H9 (cell line): Measurements from ENCODE around the gene AMTN. TPM values are rescaled to one million over a fixed set of nuclear protein-coding genes. Genes with fewer than 3 reads are reported as not detected.

Experiments
- DNase-seq: peaks from one replicate; pipeline ENCODE4 v3.0.0-alpha.2; 2017
- H2AFZ ChIP-seq: one replicate; pipeline ENCODE4 v1.6.1; 2013; ENCODE audit warnings: mild to moderate bottlenecking, low read length, control low read depth, moderate library complexity
- H2AK5ac ChIP-seq: 2 replicates; pipeline ENCODE4 v1.6.1; 2013; ENCODE audit warnings: low read length, control low read depth, mixed read lengths; ENCODE audit not compliant: insufficient read length
- H2BK120ac ChIP-seq: one replicate; pipeline ENCODE4 v1.6.1; 2013; ENCODE audit warnings: low read depth, mild to moderate bottlenecking, low read length, control low read depth, inconsistent platforms; ENCODE audit not compliant: poor library complexity, severe bottlenecking
- H2BK12ac ChIP-seq: 2 replicates; pipeline ENCODE4 v1.6.1; 2013; ENCODE audit warnings: low read length, control low read depth, mixed read lengths, low read depth; ENCODE audit not compliant: insufficient read length
- H2BK15ac ChIP-seq: 2 replicates; pipeline ENCODE4 v1.6.1; 2013; ENCODE audit warnings: low read depth, low read length, control low read depth
- H2BK20ac ChIP-seq: one replicate; pipeline ENCODE4 v1.6.1; 2013; ENCODE audit warnings: low read depth, mild to moderate bottlenecking, low read length, control low read depth, inconsistent platforms; ENCODE audit not compliant: poor library complexity, severe bottlenecking
- H2BK5ac ChIP-seq: 2 replicates; pipeline ENCODE4 v1.6.1; 2013; ENCODE audit warnings: low read length, control low read depth, mixed read lengths; ENCODE audit not compliant: insufficient read length
- H3K14ac ChIP-seq: 2 replicates; pipeline ENCODE4 v1.6.1; 2013; ENCODE audit warnings: low read length, control low read depth; ENCODE audit not compliant: insufficient read depth
- H3K18ac ChIP-seq: 2 replicates; pipeline ENCODE4 v1.6.1; 2013; ENCODE audit warnings: low read depth, mild to moderate bottlenecking, mixed read lengths, low read length, control low read depth; ENCODE audit not compliant: insufficient read length
- H3K23ac ChIP-seq: 2 replicates; pipeline ENCODE4 v1.6.1; 2013; ENCODE audit warnings: low read length, control low read depth, mixed read lengths, low read depth; ENCODE audit not compliant: insufficient read length
- H3K23me2 ChIP-seq: 2 replicates; pipeline ENCODE4 v1.6.1; 2013; ENCODE audit warnings: low read depth, mild to moderate bottlenecking, mixed read lengths, low read length, control low read depth; ENCODE audit not compliant: insufficient read length, poor library complexity, severe bottlenecking
- H3K27ac ChIP-seq: 2 replicates; pipeline ENCODE4 v1.5.1; 2013; ENCODE audit warnings: low read length, control low read depth, mixed read lengths, low read depth; ENCODE audit not compliant: insufficient read length
- H3K27me3 ChIP-seq: 2 replicates; pipeline ENCODE4 v1.6.1; 2013; ENCODE audit warnings: low read length, control low read depth, inconsistent platforms; ENCODE audit not compliant: insufficient read depth
- H3K4ac ChIP-seq: 2 replicates; pipeline ENCODE4 v1.6.1; 2013; ENCODE audit warnings: low read depth, mild to moderate bottlenecking, control low read depth, inconsistent platforms, low read length, moderate library complexity
- H3K4me1 ChIP-seq: 2 replicates; pipeline ENCODE4 v1.6.1; 2013; ENCODE audit warnings: low read length, control low read depth, inconsistent platforms; ENCODE audit not compliant: insufficient read depth
- H3K4me2 ChIP-seq: 2 replicates; pipeline ENCODE4 v1.6.1; 2013; ENCODE audit warnings: low read length, control low read depth, mixed read lengths; ENCODE audit not compliant: insufficient read length, insufficient read depth
- H3K56ac ChIP-seq: 2 replicates; pipeline ENCODE4 v1.6.1; 2013; ENCODE audit warnings: low read depth, mild to moderate bottlenecking, mixed read lengths, low read length, control low read depth; ENCODE audit not compliant: insufficient read length
- H3K79me1 ChIP-seq: 2 replicates; pipeline ENCODE4 v1.6.1; 2013; ENCODE audit warnings: low read depth, mild to moderate bottlenecking, moderate library complexity, low read length, control low read depth, inconsistent platforms; ENCODE audit not compliant: insufficient read depth, poor library complexity, severe bottlenecking
- H3K79me2 ChIP-seq: 2 replicates; pipeline ENCODE4 v1.6.1; 2013; ENCODE audit warnings: low read length, control low read depth, inconsistent platforms; ENCODE audit not compliant: insufficient read depth
- H3K9ac ChIP-seq: 2 replicates; pipeline ENCODE4 v1.6.1; 2013; ENCODE audit warnings: low read length, control low read depth, mixed read lengths; ENCODE audit not compliant: insufficient read length; ENCODE audit errors: extremely low read depth
- H3K9me3 ChIP-seq: one replicate; pipeline ENCODE4 v1.6.1; 2013; ENCODE audit warnings: low read depth, low read length, inconsistent platforms; ENCODE audit not compliant: control insufficient read depth
- H3T11ph ChIP-seq: one replicate; pipeline ENCODE4 v1.6.1; 2013; ENCODE audit warnings: mild to moderate bottlenecking, low read length, control low read depth, inconsistent platforms
- H4K20me1 ChIP-seq: one replicate; pipeline ENCODE4 v1.6.1; 2013; ENCODE audit not compliant: control insufficient read depth, insufficient read length, insufficient read depth
- H4K5ac ChIP-seq: 2 replicates; pipeline ENCODE4 v1.6.1; 2013; ENCODE audit warnings: low read depth, mild to moderate bottlenecking, mixed read lengths, low read length, control low read depth; ENCODE audit not compliant: insufficient read length
- H4K8ac ChIP-seq: replicated peaks from 2 replicates; pipeline ENCODE4 v1.6.1; 2013; ENCODE audit warnings: low read length, control low read depth, mixed read lengths, low read depth; ENCODE audit not compliant: insufficient read length
- H4K91ac ChIP-seq: 2 replicates; pipeline ENCODE4 v1.6.1; 2013; ENCODE audit warnings: low read depth, mild to moderate bottlenecking, moderate library complexity, mixed read lengths, low read length, control low read depth; ENCODE audit not compliant: insufficient read length
- H3K27ac Mint-ChIP-seq, 3 experiments: 2 replicates in 2 of 3; 3 replicates in 1 of 3; pipeline ENCODE4 v1.8.0; 2020 to 2021; ENCODE audit warnings: mixed read lengths in 3 of 3, mild to moderate bottlenecking in 1 of 3, moderate library complexity in 1 of 3
- H3K27me3 Mint-ChIP-seq: 2 replicates; pipeline ENCODE4 v1.8.0; 2021; ENCODE audit warnings: low read depth, mild to moderate bottlenecking, moderate library complexity, mixed read lengths
- H3K36me3 Mint-ChIP-seq, 3 experiments: 2 replicates in 2 of 3; 3 replicates in 1 of 3; pipeline ENCODE4 v1.8.0; 2020 to 2021; ENCODE audit warnings: low read depth in 3 of 3, mixed read lengths in 3 of 3; ENCODE audit not compliant: insufficient read depth in 1 of 3
- H3K4me1 Mint-ChIP-seq, 2 experiments: 2 replicates each; pipeline ENCODE4 v1.8.0; 2020; ENCODE audit warnings: mixed read lengths in 2 of 2
- H3K4me3 Mint-ChIP-seq, 2 experiments: 2 replicates in 1 of 2; 3 replicates in 1 of 2; pipeline ENCODE4 v1.8.0; 2020 to 2021; ENCODE audit warnings: mild to moderate bottlenecking in 2 of 2, mixed read lengths in 2 of 2, moderate library complexity in 1 of 2
- H3K9me3 Mint-ChIP-seq, 2 experiments: 2 replicates in 1 of 2; 3 replicates in 1 of 2; pipeline ENCODE4 v1.8.0; 2020; ENCODE audit warnings: mild to moderate bottlenecking in 2 of 2, mixed read lengths in 2 of 2, moderate library complexity in 1 of 2
- CTCF ChIP-seq: fragments of 200-600 bp; sonication (generic); conservative IDR thresholded peaks from 3 replicates; pipeline ENCODE4 v1.8.0; 2021; ENCODE audit warnings: antibody characterized with exemption, mild to moderate bottlenecking
- WGBS: extraction: QIAGEN DNeasy Blood & Tissue Kit; methylation state at CpG from one replicate; pipeline ENCODE4 v1.1.7; 2013; ENCODE audit warnings: missing lambda C conversion rate, low lambda C conversion rate, mixed read lengths; ENCODE audit not compliant: insufficient read length; ENCODE audit errors: extremely low coverage; 5-methylcytosine and 5-hydroxymethylcytosine counted together
- total RNA-seq: library from RNA; stranded (reverse); gene quantifications from 2 replicates; pipeline ENCODE4 v1.2.1, GENCODE V29; 2021

AMTN gene
- total RNA-seq, 1 experiment from 2014 or later: not detected

- H3K9ac ChIP-seq: no peak overlapping the region
- H3K27me3 Mint-ChIP-seq: no peaks in the 10 kb centered on the region; the same call in 1 of the 2 replicates
- no peak overlapping the region for H2AK5ac ChIP-seq
- no CpG with 5 or more reads among the region's 7 CpGs for WGBS
- H4K91ac ChIP-seq: no peak overlapping the region
- no peak overlapping the region for H2BK15ac ChIP-seq
- no peak overlapping the region for H2BK20ac ChIP-seq
- no peak overlapping the region for H4K5ac ChIP-seq
- no peaks in the 10 kb centered on the region for H4K20me1 ChIP-seq
- H3K79me2 ChIP-seq: no peaks in the 10 kb centered on the region
- H3K27ac Mint-ChIP-seq: no peak overlapping the region
- H3K4me2 ChIP-seq: no peak overlapping the region
- H3K27ac ChIP-seq: no peak overlapping the region
- no peaks in the 10 kb centered on the region for H3K36me3 Mint-ChIP-seq
- no peaks in the 10 kb centered on the region for H3K4me1 Mint-ChIP-seq
- no peak for TF ChIP-seq CTCF
- no peak overlapping the region for H3K23ac ChIP-seq
- DNase-seq: no peak
- no peaks in the 10 kb centered on the region for H3K9me3 Mint-ChIP-seq
- no peaks in the 10 kb centered on the region for H3K27me3 ChIP-seq
- H3K18ac ChIP-seq: no peak overlapping the region
- H2BK12ac ChIP-seq: no peak overlapping the region
- no peaks in the 10 kb centered on the region for H3K4me1 ChIP-seq
- no peak overlapping the region for H3K56ac ChIP-seq
- H3K9me3 ChIP-seq: no peaks in the 10 kb centered on the region
- H3T11ph ChIP-seq: no peak overlapping the region
- H2BK5ac ChIP-seq: no peak overlapping the region
- H3K23me2 ChIP-seq: no peaks in the 10 kb centered on the region
- H2AFZ ChIP-seq: no peak overlapping the region
- H3K4ac ChIP-seq: no peak overlapping the region
- H4K8ac ChIP-seq: no peak overlapping the region
- no peak overlapping the region for H3K14ac ChIP-seq
- H2BK120ac ChIP-seq: no peak overlapping the region
- H3K4me3 Mint-ChIP-seq: no peak overlapping the region
- no peaks in the 10 kb centered on the region for H3K79me1 ChIP-seq
These were observed 4.3 kb downstream of the AMTN start for GRCh38 chr4:70522626-70523025.
